ENCODE measurements around the gene SCLT1. TPM values are rescaled to one million over a fixed set of nuclear protein-coding genes. Genes with fewer than 3 reads are reported as not detected.

The SCLT1 gene
- total and polyA plus RNA-seq, 2 of the 13 experiments (the other 11 are each of a cell fraction or from before 2014, with no cell fraction given) = 1.5 to 8.7 TPM

DNA sequence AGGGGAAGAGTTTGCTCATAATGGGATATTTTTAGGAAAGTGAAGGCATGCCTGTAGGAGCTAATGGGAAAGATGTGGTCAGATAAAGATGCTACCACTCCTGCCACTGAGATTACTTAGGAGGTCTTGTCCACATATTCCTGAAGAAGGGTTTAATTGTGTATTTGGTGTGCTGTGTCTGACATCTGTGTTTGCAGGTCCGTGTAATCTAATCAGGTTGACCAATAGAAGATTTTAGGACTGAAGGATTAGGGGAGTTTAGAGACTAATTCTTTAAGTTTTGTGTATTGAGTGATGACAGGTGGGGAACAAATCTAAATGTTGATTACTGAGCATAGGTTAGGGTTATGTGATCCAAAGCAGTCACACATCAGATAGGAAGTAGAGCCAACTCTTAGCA is 226.6 kb downstream of the SCLT1 start:
- DNase-seq (ENCODE audit: low spot score) (no peak), FAIRE-seq (no peak), ATAC-seq (no peak)
- CTCF ChIA-PET (ENCODE audit: low intra/inter-chr PET ratio, low total read pairs) = no interaction called here
- peaks cover 21% of the 10 kb centered on the region for H3K4me1 ChIP-seq (ENCODE audit: insufficient read depth, low read length)
- WGBS (ENCODE audit: low lambda C conversion rate) = 95% methylated on average over 1 of the region's 1 CpG
- no TSS peak for BruUV-seq (replicated peaks)
- peaks cover 7% of the 10 kb centered on the region; the same call in 1 of the 2 replicates for H4K20me1 ChIP-seq (ENCODE audit: insufficient read depth, low read length)
- no peak overlapping the region for H3K27ac ChIP-seq (ENCODE audit: extremely low read length, insufficient read depth, low read length)
- in situ Hi-C loops (cut with HindIII; ENCODE audit: extremely low pct_ligation_motif_present, low pct_unique_long_range_greater_than_20kb) = no loop called here
- no peak overlapping the region for H3K4me2 ChIP-seq (ENCODE audit: low read depth, low read length)
- peaks cover 13 to 51% of the 10 kb centered on the region in 2 experiments; a peak in 4 of 5 replicates for H3K36me3 ChIP-seq (replicated peaks in 1 of 2; ENCODE audit: control insufficient read depth in 1 of 2, insufficient read depth in 2 of 2, low read length in 2 of 2)
- no peak overlapping the region for H3K9ac ChIP-seq (ENCODE audit: insufficient read depth, low read depth, low read length)
- H3K27me3 ChIP-seq (ENCODE audit: control insufficient read depth in 1 of 2, insufficient read depth in 2 of 2, low read length in 2 of 2) = no peaks in the 10 kb centered on the region
- POLR2A ChIA-PET = no interaction called here
- H3K4me3 ChIP-seq (replicated peaks in 1 of 3; ENCODE audit: insufficient read depth in 1 of 3, low read depth in 2 of 3, low read length in 3 of 3) = no peak overlapping the region
- intact Hi-C loops (cut with micrococcal nuclease; ENCODE audit: unreplicated experiment) = loop anchor here (10.0 kb wide), 1 partner anchor 228 kb away; the partner anchor contains the start of genes C4orf33 and SCLT1
- H3K79me2 ChIP-seq (ENCODE audit: insufficient read depth, low read length) = no peaks in the 10 kb centered on the region
- TF ChIP-seq FLYWCH1 (CRISPR knock-in tag; IDR thresholded peaks at IDR 0.05) (no peak), HIVEP1 (CRISPR knock-in tag; IDR thresholded peaks at IDR 0.05) (no peak), ZBTB38 (CRISPR knock-in tag; IDR thresholded peaks at IDR 0.05) (no peak), TBX3 (IDR thresholded peaks at IDR 0.05; ENCODE audit: borderline replicate concordance) (no peak), ZNF607 (CRISPR knock-in tag; IDR thresholded peaks at IDR 0.05; ENCODE audit: borderline replicate concordance) (no peak), ZNF557 (CRISPR knock-in tag; IDR thresholded peaks at IDR 0.05) (no peak), CBX1 (IDR thresholded peaks at IDR 0.05; ENCODE audit: low read depth) (no peak), MEIS1 (CRISPR knock-in tag; IDR thresholded peaks at IDR 0.05; ENCODE audit: borderline replicate concordance) (no peak), ZBTB26 (CRISPR knock-in tag; IDR thresholded peaks at IDR 0.05; ENCODE audit: borderline replicate concordance) (no peak), ZNF292 (CRISPR knock-in tag; IDR thresholded peaks at IDR 0.05; ENCODE audit: borderline replicate concordance, low read depth) (no peak), UBTF (CRISPR knock-in tag; IDR thresholded peaks at IDR 0.05) (no peak), ZNF615 (CRISPR knock-in tag; IDR thresholded peaks at IDR 0.05; ENCODE audit: borderline replicate concordance) (no peak)
- TF ChIP-seq, protein P1, sequence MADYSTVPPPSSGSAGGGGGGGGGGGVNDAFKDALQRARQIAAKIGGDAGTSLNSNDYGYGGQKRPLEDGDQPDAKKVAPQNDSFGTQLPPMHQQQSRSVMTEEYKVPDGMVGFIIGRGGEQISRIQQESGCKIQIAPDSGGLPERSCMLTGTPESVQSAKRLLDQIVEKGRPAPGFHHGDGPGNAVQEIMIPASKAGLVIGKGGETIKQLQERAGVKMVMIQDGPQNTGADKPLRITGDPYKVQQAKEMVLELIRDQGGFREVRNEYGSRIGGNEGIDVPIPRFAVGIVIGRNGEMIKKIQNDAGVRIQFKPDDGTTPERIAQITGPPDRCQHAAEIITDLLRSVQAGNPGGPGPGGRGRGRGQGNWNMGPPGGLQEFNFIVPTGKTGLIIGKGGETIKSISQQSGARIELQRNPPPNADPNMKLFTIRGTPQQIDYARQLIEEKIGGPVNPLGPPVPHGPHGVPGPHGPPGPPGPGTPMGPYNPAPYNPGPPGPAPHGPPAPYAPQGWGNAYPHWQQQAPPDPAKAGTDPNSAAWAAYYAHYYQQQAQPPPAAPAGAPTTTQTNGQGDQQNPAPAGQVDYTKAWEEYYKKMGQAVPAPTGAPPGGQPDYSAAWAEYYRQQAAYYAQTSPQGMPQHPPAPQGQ (CRISPR knock-in tag; IDR thresholded peaks at IDR 0.05; ENCODE audit: borderline replicate concordance) = no peak
- TF ChIP-seq, protein P2, sequence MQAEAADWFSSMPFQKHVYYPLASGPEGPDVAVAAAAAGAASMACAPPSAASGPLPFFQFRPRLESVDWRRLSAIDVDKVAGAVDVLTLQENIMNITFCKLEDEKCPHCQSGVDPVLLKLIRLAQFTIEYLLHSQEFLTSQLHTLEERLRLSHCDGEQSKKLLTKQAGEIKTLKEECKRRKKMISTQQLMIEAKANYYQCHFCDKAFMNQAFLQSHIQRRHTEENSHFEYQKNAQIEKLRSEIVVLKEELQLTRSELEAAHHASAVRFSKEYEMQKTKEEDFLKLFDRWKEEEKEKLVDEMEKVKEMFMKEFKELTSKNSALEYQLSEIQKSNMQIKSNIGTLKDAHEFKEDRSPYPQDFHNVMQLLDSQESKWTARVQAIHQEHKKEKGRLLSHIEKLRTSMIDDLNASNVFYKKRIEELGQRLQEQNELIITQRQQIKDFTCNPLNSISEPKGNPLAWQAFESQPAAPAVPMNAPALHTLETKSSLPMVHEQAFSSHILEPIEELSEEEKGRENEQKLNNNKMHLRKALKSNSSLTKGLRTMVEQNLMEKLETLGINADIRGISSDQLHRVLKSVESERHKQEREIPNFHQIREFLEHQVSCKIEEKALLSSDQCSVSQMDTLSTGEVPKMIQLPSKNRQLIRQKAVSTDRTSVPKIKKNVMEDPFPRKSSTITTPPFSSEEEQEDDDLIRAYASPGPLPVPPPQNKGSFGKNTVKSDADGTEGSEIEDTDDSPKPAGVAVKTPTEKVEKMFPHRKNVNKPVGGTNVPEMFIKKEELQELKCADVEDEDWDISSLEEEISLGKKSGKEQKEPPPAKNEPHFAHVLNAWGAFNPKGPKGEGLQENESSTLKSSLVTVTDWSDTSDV (CRISPR knock-in tag; IDR thresholded peaks at IDR 0.05) = no peak
- no peak overlapping the region for H2AFZ ChIP-seq (ENCODE audit: low read length)
- H3K9me3 ChIP-seq (ENCODE audit: low read length) = no peaks in the 10 kb centered on the region

Measured in HepG2 (cell line).